HG03432 (cell line): ENCODE measurements around the gene FILIP1L.

Experiments
- ATAC-seq: cut with Tn5 transposase; IDR thresholded peaks from one replicate; pipeline ENCODE4 v1.9.1; 2021; ENCODE audit warnings: mild to moderate bottlenecking, moderate library complexity; ENCODE audit not compliant: unreplicated experiment

Gene FILIP1L

GRCh38 chr3:100045696-100046095 is 68.6 kb downstream of the FILIP1L start:
- no peak for ATAC-seq

DNA sequence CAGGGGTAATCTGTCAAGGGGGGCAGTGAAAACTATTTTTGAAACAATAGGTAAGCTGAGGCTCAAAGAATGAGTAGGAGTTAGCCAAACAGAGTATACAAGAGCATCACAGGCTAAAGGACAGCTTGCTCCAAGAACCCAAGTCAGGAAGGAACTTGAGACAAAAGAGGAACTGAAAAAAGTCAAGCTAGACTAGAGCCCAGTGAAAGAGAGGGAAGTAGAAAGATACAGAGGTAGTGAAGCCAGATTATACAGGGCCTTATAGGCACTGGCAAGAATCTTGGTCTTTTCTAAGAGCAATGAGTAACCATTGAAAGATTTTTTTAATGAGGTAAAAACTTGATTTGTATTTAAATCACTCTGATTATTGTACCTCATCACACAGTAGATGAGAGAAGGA is 69.9 kb downstream of the FILIP1L start:
- peak; percentile 79 for ATAC-seq

- no peak for ATAC-seq
Measured at GRCh38 chr3:100043271-100043670, 71.0 kb downstream of the FILIP1L start.

DNA sequence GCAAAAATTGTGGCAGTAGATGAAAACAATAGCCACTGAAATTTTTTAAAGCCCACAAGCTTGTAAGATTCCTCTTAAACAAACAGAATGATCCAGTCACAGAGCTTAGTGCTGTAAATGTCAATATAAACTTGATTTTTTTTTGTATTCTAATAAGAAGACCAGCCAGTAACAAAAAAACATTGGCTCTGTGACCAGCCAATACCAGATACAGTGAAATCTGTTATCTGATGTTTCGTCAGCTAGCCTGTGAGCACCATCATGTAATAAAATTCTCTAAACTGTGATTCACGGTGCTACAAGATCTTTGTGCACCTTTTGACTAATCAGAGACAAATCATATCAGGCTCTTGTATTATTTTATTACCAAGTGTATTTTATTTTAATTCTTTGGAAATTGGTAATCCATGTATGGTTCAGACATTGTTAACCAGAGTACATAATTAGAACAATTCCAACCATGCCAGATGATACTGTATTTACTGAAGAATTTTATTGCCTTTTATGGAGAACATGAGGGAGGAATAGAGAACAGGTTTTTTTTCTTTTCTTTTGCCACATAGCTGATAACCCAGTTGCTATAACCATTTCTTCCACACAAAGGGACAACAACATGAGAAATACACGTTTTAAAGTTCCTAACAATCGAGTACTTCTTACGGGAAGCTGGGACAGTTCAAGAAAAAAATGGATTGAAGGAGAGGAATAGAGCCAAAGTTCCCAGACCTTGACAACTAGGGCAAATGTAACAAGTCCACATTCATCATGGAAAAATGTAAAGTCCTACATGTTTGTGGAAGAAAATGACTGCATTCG is 71.9 kb downstream of the FILIP1L start:
- no peak for ATAC-seq

- ATAC-seq = no peak
Measured at GRCh38 chr3:100041328-100041749, 73.0 kb downstream of the FILIP1L start.

DNA sequence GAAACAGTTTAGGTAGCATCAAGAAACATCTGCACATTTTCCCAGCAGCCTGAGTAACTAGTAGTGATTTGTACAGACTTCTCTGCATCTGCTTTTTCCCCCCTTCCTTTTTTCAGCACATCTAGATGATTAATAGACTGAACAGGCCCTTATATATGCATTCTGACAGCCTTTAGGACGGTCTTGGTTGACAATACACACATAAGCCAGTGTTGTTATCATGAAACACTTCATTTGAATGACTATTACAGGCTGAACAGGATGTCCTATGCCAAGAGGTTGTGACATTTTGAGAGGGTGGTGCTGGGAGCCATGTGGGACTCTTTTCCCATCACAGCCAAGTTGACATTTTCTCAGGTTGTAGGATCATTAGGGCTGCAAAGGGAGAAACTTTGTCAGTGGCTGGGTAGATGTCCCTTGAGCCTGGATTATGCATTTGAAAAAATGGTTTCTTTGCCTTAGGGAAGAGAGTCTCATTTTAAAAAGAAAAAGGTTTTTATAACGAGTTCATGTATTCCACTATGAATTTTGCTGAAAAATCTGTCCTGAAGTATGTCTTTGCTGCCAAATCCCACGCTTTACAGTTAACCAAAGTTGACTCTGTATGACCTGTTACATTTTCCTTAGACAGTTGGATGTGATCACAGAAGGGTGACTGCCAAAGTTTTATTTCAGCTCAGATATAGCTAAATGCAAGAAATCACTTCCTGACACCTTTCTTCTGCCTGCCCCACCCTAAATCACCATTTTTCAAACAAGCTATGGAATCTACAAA is 73.7 kb downstream of the FILIP1L start:
- ATAC-seq = no peak

- no peak for ATAC-seq
Measured at GRCh38 chr3:100039075-100039474, 75.2 kb downstream of the FILIP1L start.

DNA sequence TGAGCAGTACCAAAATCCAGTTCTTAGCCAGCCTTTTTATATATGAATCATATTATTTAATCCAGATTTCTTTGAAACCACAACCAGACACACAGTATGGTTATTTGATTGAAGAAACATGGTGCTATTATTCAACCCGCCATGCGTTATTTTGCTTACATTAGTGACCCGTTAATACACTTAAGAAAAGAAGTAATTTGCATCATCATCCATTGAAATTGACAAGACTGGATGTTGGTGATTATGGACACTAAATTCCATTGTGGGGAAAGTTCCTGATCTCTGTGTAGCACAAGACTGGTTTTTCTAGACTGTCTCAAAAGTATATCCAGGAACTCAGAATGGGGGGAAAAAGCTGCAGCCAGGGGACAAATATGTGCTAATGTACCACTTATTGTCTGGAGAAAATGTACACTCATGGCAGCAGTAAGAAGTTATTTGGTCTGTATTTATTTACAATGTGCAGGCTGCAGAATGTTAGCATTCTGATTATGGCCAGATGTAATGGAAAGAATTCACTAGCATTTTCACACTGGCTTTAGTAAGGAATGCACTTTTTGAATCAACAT is 80.3 kb downstream of the FILIP1L start:
- ATAC-seq = no peak

GRCh38 chr3:100033184-100033583 is 81.1 kb downstream of the FILIP1L start:
- no peak for ATAC-seq

- no peak for ATAC-seq
Measured at GRCh38 chr3:100032243-100032642, 82.1 kb downstream of the FILIP1L start.

GRCh38 chr3:100030914-100031425 is 83.3 kb downstream of the FILIP1L start:
- no peak for ATAC-seq

DNA sequence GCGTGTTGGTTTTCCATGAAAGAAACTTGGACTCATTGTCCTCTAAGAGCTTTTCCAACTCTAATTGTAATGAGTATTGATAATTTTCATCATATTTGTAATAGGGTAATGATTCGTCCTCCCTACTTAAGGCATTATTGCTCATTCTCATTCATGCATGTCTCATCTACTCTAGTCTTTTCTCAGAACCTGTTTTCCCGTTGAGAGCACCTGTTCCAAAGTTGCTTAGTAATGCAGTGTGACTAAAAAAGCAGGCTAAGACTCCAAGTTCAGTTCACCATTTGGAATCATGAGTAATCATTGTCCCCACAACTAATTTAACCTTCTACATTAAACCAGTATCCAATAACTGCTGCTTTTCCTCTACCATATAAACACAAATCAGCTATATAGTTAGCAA is 84.0 kb downstream of the FILIP1L start:
- ATAC-seq = no peak

DNA sequence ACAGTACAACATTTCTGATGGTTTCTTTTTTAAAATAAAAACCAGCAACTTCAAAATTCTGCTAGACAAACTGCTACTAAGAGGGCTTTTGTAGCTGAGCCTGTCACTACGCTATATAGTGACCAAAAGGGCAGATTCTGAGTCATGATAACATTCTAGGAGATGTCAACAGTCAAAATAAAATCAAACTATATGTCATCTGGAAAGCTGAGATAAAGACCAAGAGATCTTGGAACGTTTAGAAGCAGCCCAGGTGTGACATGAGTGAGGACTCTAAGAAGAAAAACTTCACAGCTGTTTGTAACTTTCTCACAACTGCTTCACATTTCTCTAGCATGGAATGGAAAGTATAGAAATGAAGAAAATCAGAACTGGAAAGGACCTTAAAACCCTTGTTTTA is 84.6 kb downstream of the FILIP1L start:
- peak; percentile 44 for ATAC-seq

- no peak for ATAC-seq
Measured at GRCh38 chr3:100029052-100029451, 85.2 kb downstream of the FILIP1L start.

DNA sequence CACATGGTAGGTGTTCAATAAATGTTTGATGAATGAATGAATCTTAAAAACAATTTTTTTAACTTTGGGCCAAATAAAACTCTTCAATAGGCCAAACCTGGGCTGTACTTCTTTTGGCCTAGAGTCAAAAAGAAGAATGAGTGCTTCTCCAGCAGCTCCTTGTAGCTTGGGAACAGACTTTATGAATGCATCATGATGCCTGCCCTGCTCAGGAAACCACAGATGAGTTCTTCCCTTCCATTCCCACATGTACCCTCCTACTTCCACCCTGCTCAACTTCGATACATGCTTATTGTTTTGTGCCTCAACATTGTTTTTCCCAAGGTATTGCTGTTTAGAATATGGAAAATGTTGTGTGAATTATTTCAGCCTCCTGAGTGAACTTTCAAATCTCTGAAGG is 87.0 kb downstream of the FILIP1L start:
- ATAC-seq = no peak

- ATAC-seq = no peak
Measured at GRCh38 chr3:100024520-100025303, 89.6 kb downstream of the FILIP1L start.

DNA sequence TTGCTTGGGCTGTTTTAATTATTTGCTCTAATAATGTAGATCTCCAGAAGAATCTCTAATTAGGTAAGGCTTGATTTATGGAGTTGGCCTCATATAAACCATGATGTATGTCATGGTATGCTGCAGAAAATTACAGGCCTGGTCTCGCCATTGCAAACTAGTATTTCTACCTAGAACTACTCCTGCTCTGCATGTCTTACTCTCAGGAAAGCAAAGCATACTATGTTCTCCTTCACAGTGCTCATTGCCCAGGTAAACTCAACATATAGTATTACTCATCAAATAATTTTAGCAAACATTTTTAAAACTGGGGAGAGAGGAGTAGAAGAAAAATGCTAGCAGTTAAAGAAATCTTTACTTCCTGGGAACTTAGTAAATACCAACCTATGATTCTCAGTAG is 90.7 kb downstream of the FILIP1L start:
- ATAC-seq = no peak

DNA sequence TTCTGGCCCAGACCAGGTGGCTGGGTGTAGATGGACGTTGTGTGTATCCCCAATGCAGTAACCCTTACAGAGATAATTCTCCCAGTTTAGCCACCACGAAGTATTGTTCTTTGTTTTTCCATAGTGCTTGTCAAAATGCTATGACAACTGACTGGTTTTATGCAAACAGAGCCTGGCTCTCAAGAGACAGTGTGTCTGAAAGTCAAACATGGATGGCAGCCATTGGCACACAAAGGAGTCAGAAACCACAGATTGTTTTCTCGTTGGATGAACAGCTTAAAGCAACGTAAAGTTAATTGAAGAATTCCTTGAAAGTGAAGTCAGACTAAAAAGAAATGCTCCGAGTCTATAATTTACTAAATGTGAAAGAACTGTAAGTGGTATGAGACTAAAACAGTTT is 91.2 kb downstream of the FILIP1L start:
- no peak for ATAC-seq

DNA sequence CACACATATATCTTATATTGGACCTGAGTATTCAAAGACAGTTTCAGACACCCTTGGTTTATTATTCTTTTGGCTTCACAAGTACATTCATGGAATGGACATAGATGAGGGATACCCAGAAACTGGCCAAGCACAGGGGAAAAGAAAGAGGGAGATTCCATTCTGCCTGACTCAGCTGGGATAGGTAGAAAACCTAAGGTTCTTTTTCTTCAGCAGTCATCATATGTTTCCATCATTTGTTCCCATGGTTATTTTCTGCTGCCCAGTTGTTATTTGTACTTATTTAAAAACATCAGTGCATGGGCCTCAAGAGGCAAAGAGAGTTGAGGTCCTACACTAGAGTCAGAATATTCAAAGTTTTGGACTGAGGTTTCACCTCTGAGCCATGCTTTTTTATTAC is 91.8 kb downstream of the FILIP1L start:
- ATAC-seq = no peak

DNA sequence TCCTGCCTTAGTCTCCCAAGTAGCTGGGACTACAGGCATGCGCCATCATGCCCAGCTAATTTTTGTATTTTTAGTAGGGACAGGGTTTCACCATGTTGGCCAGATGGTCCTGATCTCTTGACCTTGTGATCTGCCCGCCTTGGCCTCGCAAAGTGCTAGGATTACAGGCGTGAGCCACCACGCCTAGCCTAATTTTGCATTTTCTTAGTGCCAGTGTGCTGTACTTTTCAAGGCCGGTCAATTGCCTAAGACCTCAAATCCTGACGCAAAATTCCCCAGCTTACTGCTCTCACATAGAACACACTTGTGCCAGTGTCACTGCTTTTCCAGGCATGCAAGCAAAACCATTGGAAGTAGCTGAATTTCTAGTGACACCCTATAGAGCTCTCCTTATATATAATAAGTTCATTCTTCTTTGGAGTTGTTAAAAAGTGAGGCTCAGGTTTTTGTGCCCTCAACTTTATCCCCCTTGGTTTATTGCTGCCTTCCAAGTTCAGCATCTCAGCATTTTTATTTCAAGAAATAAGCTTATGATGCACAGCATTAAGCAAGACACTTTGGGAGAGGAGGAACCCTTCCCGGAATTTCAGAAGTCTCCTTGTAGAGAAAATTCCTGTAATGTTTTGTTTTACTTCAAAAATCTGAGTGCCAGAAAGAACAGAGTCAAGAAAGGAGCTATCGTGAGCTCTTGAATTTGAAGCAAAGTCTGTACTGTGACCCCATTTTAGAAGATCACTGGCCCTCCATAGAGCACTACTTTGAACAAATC is 93.2 kb downstream of the FILIP1L start:
- no peak for ATAC-seq
